WI38 (cell line): ENCODE results near the gene MACROD2.

Experiments
- H3K4me3 ChIP-seq: 2 replicates; pipeline ENCODE4 v1.5.1; 2011; ENCODE audit warnings: low read depth, mild to moderate bottlenecking, control low read depth, low read length
- CTCF ChIP-seq: IDR thresholded peaks from 2 replicates; pipeline ENCODE4 v1.5.1; 2012; ENCODE audit warnings: low read depth, mild to moderate bottlenecking, control low read depth, low read length

MACROD2 gene

GRCh38 chr20:14401479-14402138 is 406.3 kb downstream of the MACROD2 start:
- no peak overlapping the region for H3K4me3 ChIP-seq
- TF ChIP-seq CTCF = no peak

GRCh38 chr20:14404515-14404914 is 409.2 kb downstream of the MACROD2 start:
- H3K4me3 ChIP-seq = no peak overlapping the region
- no peak for TF ChIP-seq CTCF

GRCh38 chr20:14406495-14406894 is 411.2 kb downstream of the MACROD2 start:
- no peak overlapping the region for H3K4me3 ChIP-seq
- no peak for TF ChIP-seq CTCF

GRCh38 chr20:14407336-14407735 is 412.0 kb downstream of the MACROD2 start:
- no peak overlapping the region for H3K4me3 ChIP-seq

DNA sequence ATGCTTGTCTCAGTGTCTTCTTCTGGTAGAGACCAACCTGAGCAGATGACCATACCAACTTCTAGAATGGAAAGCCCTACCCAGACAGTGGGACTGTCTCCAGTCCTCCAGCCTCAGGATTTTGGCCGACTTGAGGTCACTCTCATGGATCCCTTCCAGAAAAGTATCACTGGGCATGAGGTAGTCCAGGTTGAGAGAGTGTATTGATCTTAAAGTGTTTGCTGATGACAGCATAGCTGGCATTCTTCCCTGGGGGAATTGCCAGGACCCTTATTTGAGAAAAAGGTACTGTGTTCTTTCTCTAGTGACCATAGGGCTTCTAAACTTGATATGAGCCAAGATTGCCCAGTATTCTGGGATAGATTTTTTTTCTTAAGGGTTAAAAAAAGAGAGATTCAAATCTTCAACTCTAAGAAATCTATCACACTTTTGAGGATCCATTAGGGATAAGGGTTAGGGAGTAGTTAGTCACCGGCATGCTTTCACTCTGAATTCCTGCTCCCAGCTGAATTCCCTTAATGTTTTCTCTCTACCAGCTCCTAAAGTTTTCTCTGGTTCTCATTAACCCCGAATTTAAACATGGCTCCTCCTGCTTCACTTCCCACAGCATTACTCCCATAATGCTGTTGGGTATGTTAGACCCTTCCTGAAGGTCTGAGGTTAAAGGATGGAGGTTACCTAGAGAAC is 415.7 kb downstream of the MACROD2 start:
- H3K4me3 ChIP-seq = no peak overlapping the region
- TF ChIP-seq CTCF = no peak

More at GRCh38 chr20:14407336-14407735, 412.0 kb downstream of the MACROD2 start:
- TF ChIP-seq CTCF = no peak

- TF ChIP-seq CTCF = no peak
- H3K4me3 ChIP-seq = no peak overlapping the region
Observed at GRCh38 chr20:14412065-14412681, 416.9 kb downstream of the MACROD2 start.

GRCh38 chr20:14413835-14414234 is 418.5 kb downstream of the MACROD2 start:
- H3K4me3 ChIP-seq = no peak overlapping the region
- no peak for TF ChIP-seq CTCF
